ENCODE data around the gene CAPN9. TPM values are rescaled to one million over a fixed set of nuclear protein-coding genes. Genes with fewer than 3 reads are reported as not detected.

The CAPN9 gene
- total RNA-seq, 1 donor from 2014 or later: 8.7 TPM

DNA sequence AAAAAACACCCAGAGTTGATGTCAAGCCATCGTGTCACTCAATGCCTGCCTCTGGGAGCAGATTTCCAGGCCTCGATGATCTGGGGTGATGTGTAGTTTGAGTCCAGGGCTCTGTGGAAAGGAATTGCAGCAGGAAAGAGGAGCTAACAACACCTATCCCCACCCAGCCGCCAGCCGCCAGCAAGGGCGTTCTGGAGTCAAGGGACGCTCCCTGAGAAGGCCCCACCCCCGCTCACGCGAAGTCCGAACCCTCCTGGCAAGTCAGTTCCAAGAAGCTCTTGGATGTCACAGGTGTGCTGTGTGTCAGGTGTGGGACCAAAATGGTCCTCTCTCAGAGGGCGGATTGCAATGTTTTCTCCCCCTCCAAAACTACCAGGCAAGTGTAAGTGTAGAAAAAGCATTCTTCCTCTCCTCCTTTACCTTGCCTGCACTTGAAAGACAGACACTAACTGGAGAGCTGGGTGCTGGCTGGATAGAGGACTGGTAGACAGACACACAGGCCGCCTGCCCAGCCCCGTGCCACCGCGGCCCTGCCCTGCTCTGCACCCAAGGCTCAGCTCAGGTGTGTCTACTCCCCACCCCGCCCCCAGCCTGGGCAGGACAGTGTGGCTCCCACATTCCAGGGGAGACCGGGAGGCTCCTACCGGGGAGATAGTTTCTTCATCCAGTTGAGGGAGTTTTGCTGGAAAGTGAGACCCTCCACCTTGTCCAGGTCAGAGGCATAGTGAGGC lies 41.7 kb upstream of the CAPN9 start:
- Mint-ChIP-seq H3K4me3 (ENCODE audit: low read depth) (no peak overlapping the region), H3K9me3 (ENCODE audit: low read depth) (no peaks in the 10 kb centered on the region), H3K27ac (no peak overlapping the region), H3K4me1 (ENCODE audit: low read depth) (peaks cover 10% of the 10 kb centered on the region), H3K27me3 (no peaks in the 10 kb centered on the region), H3K36me3 (ENCODE audit: insufficient read depth) (peaks cover 2% of the 10 kb centered on the region)
- DNase-seq (ENCODE audit: low spot score, unreplicated experiment): no peak
- TF ChIP-seq, protein P1, sequence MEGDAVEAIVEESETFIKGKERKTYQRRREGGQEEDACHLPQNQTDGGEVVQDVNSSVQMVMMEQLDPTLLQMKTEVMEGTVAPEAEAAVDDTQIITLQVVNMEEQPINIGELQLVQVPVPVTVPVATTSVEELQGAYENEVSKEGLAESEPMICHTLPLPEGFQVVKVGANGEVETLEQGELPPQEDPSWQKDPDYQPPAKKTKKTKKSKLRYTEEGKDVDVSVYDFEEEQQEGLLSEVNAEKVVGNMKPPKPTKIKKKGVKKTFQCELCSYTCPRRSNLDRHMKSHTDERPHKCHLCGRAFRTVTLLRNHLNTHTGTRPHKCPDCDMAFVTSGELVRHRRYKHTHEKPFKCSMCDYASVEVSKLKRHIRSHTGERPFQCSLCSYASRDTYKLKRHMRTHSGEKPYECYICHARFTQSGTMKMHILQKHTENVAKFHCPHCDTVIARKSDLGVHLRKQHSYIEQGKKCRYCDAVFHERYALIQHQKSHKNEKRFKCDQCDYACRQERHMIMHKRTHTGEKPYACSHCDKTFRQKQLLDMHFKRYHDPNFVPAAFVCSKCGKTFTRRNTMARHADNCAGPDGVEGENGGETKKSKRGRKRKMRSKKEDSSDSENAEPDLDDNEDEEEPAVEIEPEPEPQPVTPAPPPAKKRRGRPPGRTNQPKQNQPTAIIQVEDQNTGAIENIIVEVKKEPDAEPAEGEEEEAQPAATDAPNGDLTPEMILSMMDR (IDR thresholded peaks at IDR 0.05; ENCODE audit: unreplicated experiment): no peak

DNA sequence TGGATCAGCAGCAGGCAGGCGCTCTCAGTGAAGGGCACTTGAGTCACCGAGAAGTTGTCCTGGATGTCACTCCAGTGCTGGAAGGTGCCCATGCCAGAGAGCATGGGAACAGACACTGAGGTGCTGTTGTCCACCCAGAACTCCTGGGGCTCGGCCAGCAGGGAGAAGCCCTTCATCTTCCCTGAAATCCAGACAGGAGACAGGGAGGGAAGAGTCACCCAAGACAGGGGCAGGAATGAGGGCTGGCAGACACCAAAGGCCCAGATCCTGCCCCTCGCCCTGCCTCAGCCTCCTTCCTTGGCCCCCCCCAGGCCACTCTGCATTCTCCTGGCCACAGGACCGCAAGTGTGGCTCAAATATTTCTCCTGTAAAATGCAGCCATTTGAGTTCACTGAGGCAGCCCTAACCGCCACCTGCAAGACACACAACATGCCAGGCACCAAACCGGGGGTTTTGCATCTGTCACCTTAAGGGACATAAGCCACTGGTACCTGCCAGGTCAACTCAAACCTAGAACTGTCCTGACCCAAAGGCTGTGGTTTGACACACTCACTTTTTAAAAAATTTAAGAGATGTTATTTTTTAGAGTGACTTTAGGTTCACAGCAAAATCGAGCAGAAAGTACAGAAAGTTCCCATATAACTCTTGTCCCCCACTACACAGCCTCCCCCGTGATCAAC lies 41.0 kb upstream of the CAPN9 start:
- TF ChIP-seq, protein P1 (IDR thresholded peaks at IDR 0.05; ENCODE audit: unreplicated experiment): no peak
- Mint-ChIP-seq H3K9me3 (ENCODE audit: low read depth) (no peaks in the 10 kb centered on the region), H3K36me3 (ENCODE audit: insufficient read depth) (peaks cover 2% of the 10 kb centered on the region), H3K4me3 (ENCODE audit: low read depth) (no peak overlapping the region), H3K27ac (no peak overlapping the region), H3K4me1 (ENCODE audit: low read depth) (peaks cover 10% of the 10 kb centered on the region), H3K27me3 (no peaks in the 10 kb centered on the region)
- DNase-seq (ENCODE audit: low spot score, unreplicated experiment): no peak

GRCh38 chr1:230706887-230707731 lies 40.1 kb upstream of the CAPN9 start:
- no peaks in the 10 kb centered on the region for H3K27me3 Mint-ChIP-seq
- no peak for DNase-seq (ENCODE audit: low spot score, unreplicated experiment)
- H3K4me1 Mint-ChIP-seq (ENCODE audit: low read depth): peaks cover 10% of the 10 kb centered on the region
- no peaks in the 10 kb centered on the region for H3K9me3 Mint-ChIP-seq (ENCODE audit: low read depth)
- no peaks in the 10 kb centered on the region for H3K36me3 Mint-ChIP-seq (ENCODE audit: insufficient read depth)
- no peak overlapping the region for H3K27ac Mint-ChIP-seq
- TF ChIP-seq, protein P1 (IDR thresholded peaks at IDR 0.05; ENCODE audit: unreplicated experiment): no peak
- no peak overlapping the region for H3K4me3 Mint-ChIP-seq (ENCODE audit: low read depth)

DNA sequence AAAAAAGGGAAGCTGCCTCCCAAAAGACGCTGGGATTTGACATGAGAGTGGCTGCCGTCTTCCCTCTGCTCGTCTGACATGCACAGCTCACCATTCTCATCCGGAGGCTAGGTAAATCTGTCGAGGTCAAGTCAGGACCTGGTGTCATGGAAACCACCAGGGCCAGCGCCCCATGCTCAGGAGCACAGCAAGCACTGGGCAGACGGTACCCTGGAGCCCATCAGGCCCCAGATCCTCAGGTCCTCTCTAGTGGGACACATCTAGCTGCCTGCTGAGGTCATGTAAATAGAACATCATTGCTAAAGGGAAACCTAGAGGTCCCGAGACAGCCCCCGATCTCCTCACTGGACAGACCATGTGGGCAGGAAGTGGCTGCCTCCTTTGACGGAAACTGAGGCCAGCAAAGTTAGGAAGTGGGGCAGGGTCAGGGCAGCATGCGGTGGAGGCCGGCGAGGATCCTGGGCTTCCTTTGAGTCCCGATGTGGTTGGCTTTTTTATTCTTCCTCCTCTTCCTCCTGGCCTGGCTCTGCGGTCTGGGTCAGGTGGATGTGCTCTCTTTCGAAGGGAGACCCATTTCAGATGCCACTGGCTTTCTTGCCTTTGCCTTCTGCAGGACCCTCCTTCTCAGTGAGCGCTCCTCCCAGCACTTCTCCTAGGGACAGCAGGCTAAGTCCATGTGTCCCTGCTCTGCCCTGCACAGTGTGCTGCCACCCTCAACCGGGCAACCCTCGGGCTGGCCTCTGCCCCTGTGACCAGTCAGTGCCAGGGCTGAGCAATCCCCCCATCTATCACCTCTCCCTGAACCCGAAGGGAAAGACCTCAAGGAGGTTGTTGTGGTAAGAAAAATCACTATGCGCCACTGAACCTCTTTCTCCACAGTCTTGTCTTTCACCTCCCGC lies 39.2 kb upstream of the CAPN9 start:
- Mint-ChIP-seq H3K9me3 (ENCODE audit: low read depth) (no peaks in the 10 kb centered on the region), H3K27me3 (no peaks in the 10 kb centered on the region), H3K36me3 (ENCODE audit: insufficient read depth) (no peaks in the 10 kb centered on the region), H3K27ac (no peak overlapping the region), H3K4me3 (ENCODE audit: low read depth) (no peak overlapping the region), H3K4me1 (ENCODE audit: low read depth) (peaks cover 5% of the 10 kb centered on the region)
- TF ChIP-seq, protein P1 (IDR thresholded peaks at IDR 0.05; ENCODE audit: unreplicated experiment): no peak
- DNase-seq (ENCODE audit: low spot score, unreplicated experiment): no peak
